HG03039 (cell line): ENCODE results near the gene PGC.

Experiments used
- ATAC-seq: cut with Tn5 transposase; IDR thresholded peaks from one replicate; pipeline ENCODE4 v1.9.1; 2021; ENCODE audit warnings: mild to moderate bottlenecking, moderate library complexity; ENCODE audit not compliant: unreplicated experiment

The PGC gene

GRCh38 chr6:41747256-41748101 is at the start of gene PGC:
Gene PGC (minus strand): TSS chr6:41747397. CDS start chr6:41747334, 63 bp downstream.
- no peak for ATAC-seq

- no peak for ATAC-seq
These were observed 49.3 kb upstream of the PGC start for GRCh38 chr6:41796474-41796873.

- ATAC-seq: no peak
These were observed 44.8 kb upstream of the PGC start for GRCh38 chr6:41791984-41792383.

- no peak for ATAC-seq
These were observed 44.1 kb upstream of the PGC start for GRCh38 chr6:41791305-41791704.

GRCh38 chr6:41790045-41790444 is 42.8 kb upstream of the PGC start:
- ATAC-seq: no peak

- ATAC-seq: no peak
These were observed 42.2 kb upstream of the PGC start for GRCh38 chr6:41789390-41789724.

- peak; percentile 63 for ATAC-seq
These were observed 40.2 kb upstream of the PGC start, which contains the start of gene TOMM6 for GRCh38 chr6:41787219-41787917. Gene TOMM6 (plus strand): TSS chr6:41787694. CDS start chr6:41787698, 4 bp downstream.

- peak; percentile 46 for ATAC-seq
These were observed 39.4 kb upstream of the PGC start for GRCh38 chr6:41786451-41787218.

- ATAC-seq: no peak
These were observed 38.7 kb upstream of the PGC start for GRCh38 chr6:41785689-41786450.

- ATAC-seq: no peak
These were observed 38.1 kb upstream of the PGC start for GRCh38 chr6:41785254-41785653.

GRCh38 chr6:41784581-41785171 is 37.5 kb upstream of the PGC start:
- ATAC-seq: no peak

- ATAC-seq: no peak
These were observed 36.0 kb upstream of the PGC start for GRCh38 chr6:41783106-41783780.

GRCh38 chr6:41781366-41781730 is 34.2 kb upstream of the PGC start:
- no peak for ATAC-seq

- ATAC-seq: no peak
These were observed 33.6 kb upstream of the PGC start, which contains the start of gene PRICKLE4 for GRCh38 chr6:41780551-41781365. Gene PRICKLE4 (plus strand): TSS chr6:41780782. CDS start chr6:41783474, 2,692 bp downstream.

GRCh38 chr6:41779788-41780550 is 32.8 kb upstream of the PGC start, which contains the start of gene FRS3:
Gene FRS3 (minus strand): TSS chr6:41779900. CDS start chr6:41776987, 2,913 bp downstream.
- ATAC-seq: peak; percentile 88

- ATAC-seq: no peak
These were observed 32.1 kb upstream of the PGC start for GRCh38 chr6:41779336-41779735.

GRCh38 chr6:41778895-41779294 is 31.7 kb upstream of the PGC start:
- ATAC-seq: no peak
